CD4-positive, alpha-beta T cell treated with Interleukin-2 at 100 ng/mL for 4 hours (primary cell): Measurements from ENCODE around the gene UBAC2.

Source experiments
- DNase-seq: peaks from one replicate; pipeline ENCODE4 v3.0.0-alpha.2; 2020; ENCODE audit warnings: low spot score

Gene UBAC2

DNA sequence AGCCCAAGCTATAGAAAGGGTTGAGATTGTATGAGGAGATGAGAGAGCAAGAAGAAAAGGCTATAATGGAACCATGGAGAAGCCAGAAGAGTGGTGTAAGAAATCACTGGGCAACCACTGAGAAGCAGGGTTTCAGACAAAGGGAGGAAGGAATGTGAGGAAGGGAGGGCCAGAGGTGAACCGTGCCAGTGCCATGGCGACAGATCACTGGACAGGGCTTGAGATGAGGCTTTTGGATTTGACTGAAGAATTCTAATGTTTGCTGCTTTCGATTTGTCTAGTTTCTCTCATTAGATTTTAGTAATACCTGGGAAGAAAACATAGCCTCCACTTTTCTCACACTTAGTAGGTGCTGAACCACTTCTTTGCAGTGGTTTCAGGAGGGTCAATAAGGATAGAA, 112.8 kb downstream of the UBAC2 start:
- DNase-seq = no peak

DNA sequence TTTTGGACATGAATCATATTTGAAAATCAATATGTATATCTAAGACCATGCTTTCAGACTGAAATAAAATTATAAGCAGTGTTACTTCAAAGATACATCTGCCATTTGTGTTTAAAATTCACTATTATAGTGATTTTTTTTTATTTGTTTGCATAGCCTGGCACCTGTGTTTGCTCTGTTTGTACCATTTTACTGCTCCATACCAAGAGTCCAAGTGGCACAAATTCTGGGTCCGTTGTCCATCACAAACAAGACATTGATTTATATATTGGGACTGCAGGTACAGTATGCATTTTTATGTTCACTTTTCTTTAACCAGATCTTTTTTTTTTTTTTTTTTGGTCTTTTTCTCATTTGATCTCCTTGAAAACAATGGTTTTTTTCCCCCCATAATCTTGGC, 113.3 kb downstream of the UBAC2 start:
- no peak for DNase-seq

DNA sequence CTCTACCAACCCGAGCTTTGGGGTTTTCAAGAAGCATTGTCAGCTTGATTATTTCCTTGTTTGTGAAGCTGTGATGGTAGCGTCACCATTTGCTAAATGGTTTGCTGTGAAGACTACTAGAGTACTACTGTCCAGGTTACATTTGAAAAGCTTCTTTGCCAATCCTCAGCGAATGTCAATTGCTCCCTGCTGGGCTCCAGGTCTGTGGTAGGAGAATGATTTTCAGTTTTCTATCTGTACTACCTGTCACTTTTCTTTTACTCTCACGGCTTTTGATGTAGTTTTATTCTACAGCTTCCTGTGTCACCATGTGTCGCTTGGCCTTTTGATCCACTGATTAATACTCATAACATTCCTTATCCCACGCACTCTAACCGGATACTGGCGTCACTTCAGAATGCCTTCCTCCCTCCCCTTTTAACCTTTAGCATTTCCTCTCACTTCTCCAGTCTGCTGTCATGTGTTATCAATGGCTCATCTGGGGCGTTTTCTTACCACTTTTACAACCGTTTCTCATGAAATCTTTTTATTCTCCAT, 114.1 kb downstream of the UBAC2 start:
- DNase-seq = peak; percentile 79

DNA sequence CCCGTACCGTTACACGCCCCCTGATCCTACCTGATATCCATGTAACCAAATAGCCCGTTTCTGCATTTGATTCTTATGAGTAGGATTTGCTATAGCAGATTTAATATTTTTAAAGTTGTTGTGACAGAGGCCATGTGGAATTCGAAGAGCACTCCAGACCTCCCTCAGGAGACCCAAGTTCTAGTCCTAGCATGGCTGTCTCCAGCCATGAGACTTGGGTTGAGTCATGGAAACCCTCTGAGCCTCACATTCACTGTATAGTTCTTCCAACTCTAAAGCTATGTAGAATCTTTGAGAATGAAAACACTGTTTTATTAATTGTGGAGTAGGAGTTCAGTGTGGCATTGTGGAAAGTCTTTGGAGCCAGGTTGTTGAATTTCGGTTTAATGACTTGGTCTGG, 114.5 kb downstream of the UBAC2 start:
- DNase-seq = no peak

DNA sequence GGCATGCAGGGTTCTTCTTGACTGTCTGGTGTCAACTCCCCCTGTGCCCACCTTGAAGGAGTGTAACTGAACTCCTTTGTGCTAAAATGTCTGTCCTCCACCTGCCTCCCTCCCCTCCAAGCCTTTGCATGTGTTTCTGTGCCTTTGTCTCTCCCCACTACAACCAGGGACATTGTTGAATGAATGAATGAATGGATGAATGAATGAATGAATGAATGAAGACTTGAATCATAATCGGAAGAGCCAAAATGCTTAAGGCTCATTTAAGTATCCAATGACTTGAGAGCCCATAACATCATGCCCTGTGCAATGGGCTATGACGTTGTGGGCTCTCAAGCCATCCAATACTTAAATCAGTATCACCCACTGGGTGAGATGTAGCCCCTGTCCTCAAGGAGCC, 115.6 kb downstream of the UBAC2 start:
- DNase-seq = no peak

DNA sequence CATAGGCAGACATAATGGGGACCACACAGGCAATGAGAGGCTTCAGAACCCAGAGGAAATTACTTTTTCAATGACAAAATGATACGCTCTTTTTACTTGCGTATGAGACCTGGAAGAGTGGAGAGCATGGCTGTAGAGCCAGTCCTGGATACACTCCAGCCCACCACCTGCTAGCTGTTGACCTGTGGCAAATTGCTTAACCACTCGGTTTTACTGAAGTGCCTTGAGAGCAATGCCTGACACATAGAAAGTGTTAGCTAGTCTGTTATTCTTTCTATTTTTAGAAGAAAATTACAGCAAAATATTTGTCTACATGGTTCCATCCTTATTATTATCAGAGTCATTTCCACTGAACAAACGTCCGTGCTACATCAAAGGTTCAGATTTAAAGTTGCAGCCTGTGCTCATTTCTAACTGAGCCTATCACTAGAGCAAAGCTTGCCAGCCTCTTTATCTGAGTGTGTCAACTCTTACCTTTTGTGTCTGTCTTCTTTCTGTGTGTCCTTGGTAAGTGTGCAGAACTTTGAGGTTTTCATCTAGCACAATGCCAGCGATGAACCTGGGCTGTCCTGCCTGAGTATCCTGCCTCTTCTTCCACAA, 116.1 kb downstream of the UBAC2 start:
- DNase-seq = no peak

DNA sequence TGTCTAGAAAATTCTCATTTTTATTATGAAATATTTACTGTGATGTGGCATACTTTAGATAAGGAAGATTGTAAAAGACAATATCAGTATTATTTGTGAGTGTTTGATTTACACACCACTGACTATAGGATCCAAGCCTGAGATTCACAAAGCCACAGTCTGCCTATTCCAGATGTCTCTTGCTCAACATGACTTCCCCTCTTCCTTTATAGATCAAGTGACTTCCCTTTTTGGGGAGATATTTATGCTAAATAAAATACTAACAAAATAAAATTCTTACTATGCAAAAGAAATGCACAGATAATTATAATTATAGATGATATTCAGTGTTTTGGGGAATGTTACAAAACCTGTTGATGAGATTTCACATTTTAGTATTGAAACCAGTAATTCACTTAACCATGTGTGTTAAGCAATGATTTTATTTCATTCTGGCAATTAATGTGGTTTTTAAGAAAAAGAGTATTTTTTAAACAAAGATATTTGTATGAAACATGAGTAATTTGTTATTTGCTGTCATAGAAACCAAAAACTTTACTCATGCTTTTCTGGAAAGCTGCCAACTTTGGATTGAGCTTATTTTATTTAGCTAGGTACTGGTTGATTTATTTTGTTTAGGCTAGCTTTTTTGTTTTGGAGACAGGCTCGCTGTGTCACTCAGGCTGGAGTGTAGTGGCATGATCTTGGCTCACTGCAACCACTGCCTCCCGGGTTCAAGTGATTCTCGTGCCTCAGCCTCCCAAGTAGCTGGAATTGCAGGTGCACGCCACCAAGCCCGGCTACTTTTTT, 120.2 kb downstream of the UBAC2 start:
- peak; percentile 95 for DNase-seq

DNA sequence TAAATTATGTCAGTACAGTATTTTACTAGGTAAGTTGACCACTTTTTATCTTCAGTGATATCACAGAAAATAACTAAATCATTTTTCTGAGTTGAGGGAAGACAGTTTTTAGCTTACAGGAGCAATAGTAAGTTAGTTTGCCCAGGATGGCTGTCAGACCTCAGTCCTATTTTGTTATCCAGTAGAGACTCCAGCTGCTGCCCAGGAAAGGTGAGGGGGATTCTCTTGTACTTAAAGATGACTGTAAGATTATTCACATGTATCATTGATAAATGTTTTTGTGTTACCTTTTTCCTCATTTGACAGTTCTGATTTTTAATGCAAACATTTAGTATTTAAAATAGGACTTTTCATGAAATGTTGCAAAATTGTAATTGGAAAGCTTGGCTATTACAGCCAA, 121.1 kb downstream of the UBAC2 start:
- no peak for DNase-seq

DNA sequence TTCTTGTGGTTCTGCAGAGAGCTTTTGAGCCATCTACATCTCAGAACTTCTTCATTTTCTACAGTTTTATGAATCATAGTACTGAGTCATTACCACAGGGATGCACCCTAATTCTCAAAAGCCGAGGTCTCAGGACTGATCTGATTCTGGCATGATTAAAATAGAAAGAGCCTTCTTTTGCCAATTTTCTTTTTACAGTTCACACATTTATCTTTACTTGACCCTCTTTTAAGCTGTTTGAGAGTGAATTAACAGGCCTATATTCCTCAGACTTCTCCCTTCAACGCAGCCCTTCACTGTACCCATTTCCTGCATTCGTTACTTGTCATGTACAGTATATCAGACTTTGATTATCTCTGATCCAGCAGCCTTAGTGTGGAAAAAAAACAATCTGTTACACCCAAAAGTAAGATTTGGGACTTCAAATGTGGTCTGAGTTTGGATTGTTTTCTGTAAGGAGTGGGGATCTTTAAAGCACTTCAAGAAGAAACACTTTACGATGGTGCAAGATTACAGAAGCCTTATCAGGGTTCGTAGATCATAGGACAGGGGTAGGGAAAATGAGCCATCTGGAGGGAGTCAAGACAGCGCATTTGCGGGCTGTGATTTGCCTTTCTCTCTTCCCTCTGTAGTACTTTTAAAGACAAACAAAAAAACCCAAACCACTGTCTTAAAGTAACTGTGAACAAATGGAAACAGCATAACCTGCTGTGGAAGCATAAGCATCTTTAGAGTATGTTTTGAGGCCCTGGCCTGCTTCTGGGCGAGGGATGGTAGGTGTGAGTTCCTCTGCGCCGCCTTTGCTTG, 121.8 kb downstream of the UBAC2 start:
- DNase-seq = peak; percentile 86

DNA sequence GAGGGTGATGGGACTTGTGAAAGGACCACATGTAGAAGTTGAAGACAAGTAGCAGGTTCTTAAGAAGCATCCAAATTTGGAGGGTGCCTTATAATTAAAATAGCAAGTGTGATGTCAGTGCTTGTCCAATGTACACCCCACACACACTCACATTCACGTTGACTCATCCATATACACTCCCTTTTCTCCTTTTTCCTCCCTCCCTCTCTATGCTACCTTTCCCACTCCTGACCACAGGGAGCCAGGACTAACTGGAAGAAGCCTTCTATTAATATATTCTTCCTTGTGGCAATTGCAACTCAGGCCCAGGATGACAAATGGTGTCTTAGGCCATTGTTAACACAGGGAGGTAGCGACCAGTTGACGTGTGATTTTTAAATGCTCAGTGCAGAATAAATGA, 122.8 kb downstream of the UBAC2 start:
- no peak for DNase-seq

DNA sequence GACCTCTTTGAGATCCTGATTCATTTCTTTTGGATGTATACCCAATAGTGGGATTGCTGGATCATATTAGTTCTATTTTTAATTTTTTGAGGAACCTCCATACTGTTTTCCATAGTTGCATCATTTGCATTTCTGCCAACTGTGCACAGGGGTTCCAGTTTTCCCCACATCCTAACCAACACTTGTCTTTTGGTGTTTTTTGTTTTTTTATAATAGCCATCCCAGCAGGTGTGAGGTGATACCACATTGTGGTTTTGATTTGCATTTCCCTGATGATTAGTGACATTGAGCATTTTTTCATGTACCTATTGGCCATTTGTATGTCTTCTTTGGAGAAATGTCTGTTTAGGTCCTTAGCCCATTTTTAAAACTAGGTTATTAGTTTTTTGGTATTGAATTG, 125.4 kb downstream of the UBAC2 start:
- no peak for DNase-seq

DNA sequence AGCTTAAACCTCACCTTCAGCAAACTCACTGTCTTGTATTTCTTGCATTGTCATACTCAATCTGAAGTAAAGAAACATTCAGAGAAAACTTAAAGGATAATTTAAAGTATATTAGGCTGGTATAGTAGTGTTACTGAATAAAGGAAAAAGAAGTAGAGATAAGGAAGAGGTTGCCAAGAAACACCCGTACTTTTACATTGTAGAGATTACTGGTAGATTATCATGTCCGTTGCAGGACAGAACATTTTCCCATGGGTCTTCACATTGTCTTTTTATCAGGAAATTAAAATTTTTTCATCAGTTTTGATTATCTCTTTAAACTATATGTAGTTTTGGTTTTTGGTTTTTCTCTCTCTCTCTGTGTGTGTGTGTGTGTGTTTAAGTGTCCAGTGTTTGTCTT, 126.5 kb downstream of the UBAC2 start:
- DNase-seq = no peak

DNA sequence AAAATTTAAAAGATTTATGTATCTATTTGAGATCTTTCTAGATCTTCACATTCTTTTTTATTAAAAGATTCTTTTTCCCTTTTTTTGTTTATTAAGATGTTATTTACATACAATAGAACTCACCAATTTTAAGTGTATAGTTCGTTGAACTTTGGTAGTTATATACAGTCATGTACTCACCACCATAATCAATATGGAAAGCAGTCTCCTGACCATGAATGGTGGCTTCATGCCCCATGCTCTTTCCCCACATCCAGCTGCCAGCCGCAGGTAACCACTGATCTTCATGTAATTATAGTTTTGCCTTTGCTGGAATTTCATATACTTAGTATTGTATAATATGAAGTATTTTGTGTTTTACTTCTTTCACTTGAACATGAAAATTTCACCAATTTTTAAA, 127.1 kb downstream of the UBAC2 start:
- DNase-seq = no peak

DNA sequence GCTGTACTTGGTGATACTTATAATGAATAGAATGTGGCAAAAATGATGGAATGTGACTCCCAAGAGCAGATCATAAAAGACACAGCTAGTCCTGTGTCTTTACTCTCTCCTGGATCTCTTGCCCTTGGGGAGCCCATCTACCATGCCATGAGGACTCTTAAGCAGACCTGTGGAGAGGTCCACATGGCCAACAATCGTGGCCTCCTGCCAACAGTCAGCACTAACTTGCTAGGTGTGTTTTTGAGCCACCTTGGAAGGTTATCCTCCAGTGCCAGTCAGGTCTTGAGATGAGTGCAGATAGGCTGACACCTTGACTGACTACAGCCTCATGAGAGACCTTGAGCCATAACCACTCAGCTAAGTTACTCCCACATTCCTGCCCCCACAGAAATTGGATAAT, 128.8 kb downstream of the UBAC2 start:
- DNase-seq = no peak

DNA sequence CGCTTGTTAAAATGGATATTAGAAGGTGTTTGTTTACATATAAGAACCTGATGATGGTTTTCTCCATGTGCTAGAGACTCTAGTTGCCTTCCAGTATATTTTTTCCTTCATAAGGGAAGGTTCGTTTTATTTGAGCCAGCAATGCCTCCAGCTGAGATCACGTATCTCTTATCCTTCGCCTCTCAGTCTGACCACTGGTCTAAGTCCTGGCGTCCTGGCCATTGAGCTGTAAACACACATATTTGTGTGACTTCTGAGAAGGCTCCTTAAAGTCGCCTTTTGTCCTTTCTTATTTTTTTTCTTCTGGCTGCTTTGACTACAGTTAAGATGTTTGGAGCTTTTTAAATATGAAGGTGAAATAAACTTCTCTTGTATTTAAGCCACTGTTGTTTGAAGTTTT, 130.3 kb downstream of the UBAC2 start:
- DNase-seq = no peak

DNA sequence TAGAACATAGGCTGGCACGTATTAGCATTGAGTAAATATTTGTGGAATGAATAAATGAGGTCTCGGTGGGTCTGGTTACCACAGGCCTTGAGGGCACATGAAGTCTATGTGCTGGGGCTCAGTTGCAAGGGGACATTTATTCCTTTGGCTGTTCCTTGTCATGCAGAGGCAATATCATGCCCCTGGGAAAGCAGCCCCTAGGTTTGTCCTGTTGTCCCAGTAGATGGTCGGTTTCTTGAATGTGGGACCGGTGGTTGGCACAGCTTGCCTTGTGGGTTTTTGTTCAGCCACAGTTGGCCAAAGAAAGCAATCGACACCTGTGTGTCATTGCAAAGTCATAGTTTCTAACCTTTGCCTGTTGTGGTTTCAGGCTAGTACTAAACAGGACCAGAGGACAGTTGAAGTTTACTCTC, 131.2 kb downstream of the UBAC2 start:
- no peak for DNase-seq

DNA sequence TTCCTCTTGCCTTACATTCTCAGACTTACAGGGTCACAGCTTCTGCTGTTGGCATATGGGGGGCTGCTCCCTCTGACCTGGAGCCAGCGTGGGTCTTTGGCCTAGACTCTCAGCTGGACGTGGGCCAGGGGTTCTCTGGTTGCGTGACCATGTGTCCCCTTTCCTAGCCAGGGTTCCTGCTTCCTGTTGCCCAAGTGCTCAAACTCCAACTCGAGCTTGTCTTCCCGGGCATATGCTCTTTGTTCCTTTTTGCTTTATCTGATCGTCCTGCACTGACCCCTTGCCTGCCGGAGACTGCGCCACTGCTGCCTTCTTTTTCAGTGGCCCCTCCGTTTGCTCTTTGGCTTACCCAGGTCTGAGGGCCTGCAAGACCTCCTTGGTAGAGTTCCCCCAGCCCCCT, 131.8 kb downstream of the UBAC2 start:
- no peak for DNase-seq

DNA sequence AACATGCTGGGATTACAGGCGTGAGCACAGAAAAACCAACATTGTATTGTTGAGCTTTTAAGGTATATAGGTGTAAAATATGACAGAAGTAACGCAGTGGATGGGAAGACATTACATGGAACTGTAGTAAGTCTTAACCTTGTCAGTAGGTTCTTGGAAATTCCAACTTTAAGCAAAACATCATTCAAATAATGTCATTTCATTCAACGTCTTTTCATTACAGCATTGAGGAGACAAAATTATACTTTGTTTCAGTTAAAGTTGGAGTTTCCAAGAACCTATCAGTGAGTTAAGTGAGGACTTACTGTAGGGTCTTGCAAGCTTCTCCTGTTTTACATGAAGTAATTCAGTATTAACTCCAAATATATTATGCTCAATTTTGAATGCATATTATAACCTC, 133.6 kb downstream of the UBAC2 start:
- DNase-seq = no peak

DNA sequence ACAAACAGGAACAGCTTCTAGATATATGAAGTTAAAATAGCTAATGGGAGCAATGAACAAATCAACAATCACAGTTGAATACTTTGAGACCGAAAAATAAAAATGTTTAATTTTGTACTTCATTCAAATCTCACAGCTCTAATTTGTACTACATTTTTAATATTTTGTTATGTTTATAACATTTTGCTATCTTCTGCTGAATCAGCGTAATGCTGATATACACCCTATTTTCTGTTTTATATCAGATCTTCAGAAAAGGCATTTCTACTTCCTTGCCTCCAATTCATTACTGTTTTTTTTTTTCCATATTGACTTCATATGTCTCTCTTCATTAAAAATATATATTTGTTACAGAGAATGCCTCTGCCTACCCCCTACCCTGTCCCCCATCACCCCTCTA, 134.4 kb downstream of the UBAC2 start:
- DNase-seq = no peak

DNA sequence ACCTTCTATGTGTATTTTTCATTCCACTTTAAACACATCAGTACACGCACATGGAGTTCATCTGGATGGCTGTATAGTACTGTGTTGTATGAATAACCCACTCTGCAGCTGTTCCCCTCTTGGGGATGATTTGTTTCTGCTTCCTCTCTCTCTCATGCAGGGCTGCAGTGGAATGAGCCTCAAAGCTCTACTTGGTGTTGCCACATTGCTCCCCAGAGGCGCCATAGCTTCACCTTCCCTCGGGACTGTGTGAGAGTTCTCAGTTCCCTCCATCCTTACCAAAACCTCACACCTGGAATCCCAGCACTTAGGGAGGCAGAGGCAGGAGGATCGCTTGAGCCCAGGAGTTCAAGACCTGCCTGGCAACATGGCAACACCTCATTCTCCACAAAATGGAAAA, 134.9 kb downstream of the UBAC2 start:
- no peak for DNase-seq

DNA sequence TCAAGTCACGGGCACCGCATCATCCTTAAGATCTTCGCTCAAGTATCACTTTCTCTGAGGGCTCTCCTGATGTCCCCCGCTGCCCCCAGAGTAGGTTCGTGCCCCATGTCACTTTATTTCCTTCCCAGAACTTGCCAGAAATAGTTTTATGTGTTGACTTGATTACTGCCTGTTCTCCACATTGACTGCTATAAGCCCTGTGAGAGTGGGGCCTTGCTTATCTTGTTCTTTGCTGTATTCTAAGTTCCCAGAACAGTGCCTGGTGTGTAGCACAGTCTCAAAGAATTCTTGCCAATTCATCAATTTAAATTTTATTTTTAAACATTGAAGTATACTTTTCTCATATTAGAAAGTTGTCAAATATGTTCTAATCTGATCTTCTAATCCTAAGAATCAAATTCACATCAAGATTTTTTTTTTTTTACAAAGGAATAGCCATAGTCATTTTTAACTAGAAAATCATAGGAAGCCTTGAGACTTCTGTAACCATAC, 138.6 kb downstream of the UBAC2 start:
- no peak for DNase-seq

DNA sequence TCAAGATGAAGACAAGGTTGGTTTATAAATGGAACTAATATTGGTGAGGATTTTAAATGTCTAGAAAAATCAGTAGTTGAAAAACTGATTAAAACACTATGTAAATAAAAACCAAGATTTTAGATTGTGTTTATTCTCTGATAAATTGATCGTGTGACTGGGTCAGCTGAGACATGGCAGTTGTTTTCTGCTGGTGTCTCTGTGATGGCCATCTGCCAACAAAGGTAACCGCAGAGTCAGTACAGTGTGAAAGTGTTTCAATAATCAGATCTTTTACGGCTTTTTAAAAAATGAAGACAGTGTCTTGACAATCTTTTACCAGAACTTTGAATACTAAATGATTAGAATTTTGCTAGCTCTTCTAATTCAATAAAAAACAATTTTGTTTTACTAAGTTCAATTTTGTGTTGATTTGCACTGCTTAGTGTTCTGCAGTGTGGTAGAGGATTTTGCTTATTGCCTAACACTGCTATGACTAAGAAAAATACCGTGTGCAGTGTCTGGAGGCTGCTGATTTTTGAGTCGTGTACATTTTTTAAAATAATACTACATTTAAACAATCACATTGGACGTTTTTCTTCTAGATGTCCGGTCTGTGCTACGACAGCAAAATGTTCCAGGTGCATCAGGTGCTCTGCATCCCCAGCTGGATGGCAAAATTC, 139.2 kb downstream of the UBAC2 start:
- DNase-seq = peak; percentile 81
